ENCODE results near the gene MARK4. TPM values are rescaled to one million over a fixed set of nuclear protein-coding genes. Genes with fewer than 3 reads are reported as not detected.

MARK4 gene
- 44.0 and 46.4 TPM in 2 replicates for total RNA-seq (2021)
- Bru-seq, nascent RNA = percentile 59 among the genes with signal in this experiment
- percentile 67 among the genes with signal in this experiment for BruChase-seq, experiment 1, labeled RNA remaining after a 2-hour chase
- BruChase-seq, experiment 2, labeled RNA remaining after a 6-hour chase = percentile 75 among the genes with signal in this experiment
- long read RNA-seq, partial matches to known transcripts = 15 of 21 reads
- long read RNA-seq, other reads (novel, unspliced or antisense) = 6 of 21 reads

DNA sequence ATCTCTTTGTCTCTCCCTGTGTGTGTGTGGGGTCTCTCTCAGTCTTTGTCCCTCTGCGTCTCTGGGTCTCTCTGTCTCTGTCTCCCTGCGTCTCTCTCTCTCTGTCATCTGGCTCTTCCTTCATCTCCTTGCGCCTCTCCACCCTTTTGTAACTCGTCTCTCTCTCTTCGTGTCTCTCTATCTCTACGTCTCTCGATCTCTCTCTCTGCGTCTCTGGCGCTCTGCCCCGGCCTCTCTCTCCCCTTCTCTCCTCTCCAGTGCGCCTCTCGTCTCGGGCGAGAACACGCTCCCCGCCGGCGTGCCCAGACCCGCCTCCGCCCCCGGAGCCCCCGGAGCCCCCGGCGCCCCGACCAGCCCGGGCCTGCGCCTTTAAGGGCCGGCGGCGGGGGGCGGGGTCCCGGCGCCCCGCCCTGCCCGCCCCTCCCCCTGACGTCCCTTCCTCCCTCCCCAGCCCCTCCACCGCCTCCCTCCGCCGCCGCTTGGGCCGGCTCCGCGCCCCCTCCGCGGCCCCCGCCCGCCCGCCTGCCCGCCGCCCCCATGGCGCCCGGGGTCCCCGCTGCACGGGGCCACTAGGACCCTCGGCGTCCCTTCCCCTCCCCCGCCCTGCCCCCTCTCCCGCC, at the start of gene MARK4:
MARK4 (plus strand) TSS at position 440 of the 620 bp plus-strand sequence. CDS start 318 bp downstream, outside the sequence.
- DNase-seq (ENCODE audit: low spot score) = peak; percentile 72
- Histone ChIP-seq H3K27ac (ENCODE audit: low read depth, low read length, poor library complexity, severe bottlenecking) (peak within 1 kb of the TSS; percentile 86), H3K4me1 (ENCODE audit: insufficient read depth, low read length, poor library complexity, severe bottlenecking) (peaks cover 5% of the 10 kb centered on the region), H3K9me3 (ENCODE audit: low read depth, low read length, poor library complexity, severe bottlenecking) (no peaks in the 10 kb centered on the region), H3K4me3 (ENCODE audit: low read depth, low read length, poor library complexity, severe bottlenecking) (peak within 1 kb of the TSS; percentile 93), H3K36me3 (ENCODE audit: insufficient read depth, low read length, poor library complexity, severe bottlenecking) (no peaks in the 10 kb centered on the region), H3K27me3 (replicated peaks; ENCODE audit: insufficient read depth, low read depth, low read length, poor library complexity) (no peaks in the 10 kb centered on the region)
- no TSS peak for BruUV-seq (replicated peaks)
- ChIA-PET POLR2A (ENCODE audit: low non-redundant PET) (no interaction called here), CTCF (no interaction called here)
- intact Hi-C loops (cut with micrococcal nuclease; ENCODE audit: unreplicated experiment) = no loop called here
- TF ChIP-seq EZH2 (IDR thresholded peaks at IDR 0.05; ENCODE audit: borderline replicate concordance, low read depth, low read length, poor library complexity, severe bottlenecking) = no peak
- TF ChIP-seq, protein P1, sequence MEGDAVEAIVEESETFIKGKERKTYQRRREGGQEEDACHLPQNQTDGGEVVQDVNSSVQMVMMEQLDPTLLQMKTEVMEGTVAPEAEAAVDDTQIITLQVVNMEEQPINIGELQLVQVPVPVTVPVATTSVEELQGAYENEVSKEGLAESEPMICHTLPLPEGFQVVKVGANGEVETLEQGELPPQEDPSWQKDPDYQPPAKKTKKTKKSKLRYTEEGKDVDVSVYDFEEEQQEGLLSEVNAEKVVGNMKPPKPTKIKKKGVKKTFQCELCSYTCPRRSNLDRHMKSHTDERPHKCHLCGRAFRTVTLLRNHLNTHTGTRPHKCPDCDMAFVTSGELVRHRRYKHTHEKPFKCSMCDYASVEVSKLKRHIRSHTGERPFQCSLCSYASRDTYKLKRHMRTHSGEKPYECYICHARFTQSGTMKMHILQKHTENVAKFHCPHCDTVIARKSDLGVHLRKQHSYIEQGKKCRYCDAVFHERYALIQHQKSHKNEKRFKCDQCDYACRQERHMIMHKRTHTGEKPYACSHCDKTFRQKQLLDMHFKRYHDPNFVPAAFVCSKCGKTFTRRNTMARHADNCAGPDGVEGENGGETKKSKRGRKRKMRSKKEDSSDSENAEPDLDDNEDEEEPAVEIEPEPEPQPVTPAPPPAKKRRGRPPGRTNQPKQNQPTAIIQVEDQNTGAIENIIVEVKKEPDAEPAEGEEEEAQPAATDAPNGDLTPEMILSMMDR (conservative IDR thresholded peaks at IDR 0.05; ENCODE audit: low read depth, low read length) = no peak

DNA sequence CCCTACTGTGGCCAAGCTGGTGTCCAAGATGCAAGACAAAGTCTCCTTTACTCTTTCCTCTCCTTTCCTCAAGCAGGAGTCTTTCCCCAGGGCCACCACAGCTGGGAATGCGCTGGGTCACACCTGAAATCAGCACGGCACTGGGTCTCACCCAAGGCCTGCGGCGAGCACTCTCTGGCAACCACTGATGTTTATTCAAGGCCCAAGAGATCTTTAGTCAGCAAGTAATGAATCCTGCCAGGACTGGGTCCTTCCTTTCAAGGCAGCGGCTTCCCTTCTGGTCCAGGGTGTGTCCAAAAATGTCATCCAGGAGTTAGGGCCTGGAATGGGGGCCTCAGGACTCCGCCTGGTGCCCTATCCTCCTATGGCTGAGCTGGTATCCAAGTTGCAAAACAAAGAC, 48.4 kb upstream of the MARK4 start:
- BruUV-seq (replicated peaks) = no TSS peak
- POLR2A ChIA-PET (ENCODE audit: low non-redundant PET) = no interaction called here

DNA sequence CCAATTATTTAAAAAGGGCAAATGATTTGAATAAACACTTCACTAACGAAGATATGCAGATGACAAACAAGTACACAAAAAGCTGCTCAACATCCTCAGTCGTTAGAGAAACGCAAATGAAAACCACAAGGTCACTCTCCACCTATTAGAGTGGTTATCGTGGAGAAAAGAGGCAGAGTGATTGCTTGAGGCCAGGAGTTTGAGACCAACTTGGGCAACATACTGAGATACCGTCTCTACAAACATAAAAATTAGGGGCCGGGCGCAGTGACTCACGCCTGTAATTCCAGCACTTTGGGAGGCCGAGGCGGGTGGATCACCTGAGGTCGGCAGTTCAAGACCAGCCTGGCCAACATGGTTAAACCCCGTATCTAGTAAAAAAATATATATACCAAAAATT, 45.3 kb upstream of the MARK4 start:
- no peaks in the 10 kb centered on the region for H3K36me3 ChIP-seq (ENCODE audit: insufficient read depth, low read length, poor library complexity, severe bottlenecking)
- no peak overlapping the region for H3K4me3 ChIP-seq (ENCODE audit: low read depth, low read length, poor library complexity, severe bottlenecking)
- TF ChIP-seq EZH2 (IDR thresholded peaks at IDR 0.05; ENCODE audit: borderline replicate concordance, low read depth, low read length, poor library complexity, severe bottlenecking) = no peak
- TF ChIP-seq, protein P1 (conservative IDR thresholded peaks at IDR 0.05; ENCODE audit: low read depth, low read length) = no peak
- ChIA-PET CTCF (no interaction called here), POLR2A (ENCODE audit: low non-redundant PET) (no interaction called here)
- no peak overlapping the region for H3K27ac ChIP-seq (ENCODE audit: low read depth, low read length, poor library complexity, severe bottlenecking)
- no peaks in the 10 kb centered on the region for H3K27me3 ChIP-seq (replicated peaks; ENCODE audit: insufficient read depth, low read depth, low read length, poor library complexity)
- no TSS peak for BruUV-seq (replicated peaks)
- intact Hi-C loops (cut with micrococcal nuclease; ENCODE audit: unreplicated experiment) = no loop called here
- H3K9me3 ChIP-seq (ENCODE audit: low read depth, low read length, poor library complexity, severe bottlenecking) = no peaks in the 10 kb centered on the region
- DNase-seq (ENCODE audit: low spot score) = no peak
- no peaks in the 10 kb centered on the region for H3K4me1 ChIP-seq (ENCODE audit: insufficient read depth, low read length, poor library complexity, severe bottlenecking)

More for the DNA sequence above, 48.4 kb upstream of the MARK4 start:
- Histone ChIP-seq H3K4me3 (ENCODE audit: low read depth, low read length, poor library complexity, severe bottlenecking) (no peak overlapping the region), H3K27me3 (replicated peaks; ENCODE audit: insufficient read depth, low read depth, low read length, poor library complexity) (no peaks in the 10 kb centered on the region), H3K27ac (ENCODE audit: low read depth, low read length, poor library complexity, severe bottlenecking) (no peak overlapping the region), H3K36me3 (ENCODE audit: insufficient read depth, low read length, poor library complexity, severe bottlenecking) (no peaks in the 10 kb centered on the region), H3K9me3 (ENCODE audit: low read depth, low read length, poor library complexity, severe bottlenecking) (no peaks in the 10 kb centered on the region), H3K4me1 (ENCODE audit: insufficient read depth, low read length, poor library complexity, severe bottlenecking) (no peaks in the 10 kb centered on the region)
- CTCF ChIA-PET = interaction anchor here (0.6 kb wide), 1 partner anchor 286 kb away, joined by 5 read pairs; no protein-coding TSS in a partner anchor
- DNase-seq (ENCODE audit: low spot score) = no peak
- intact Hi-C loops (cut with micrococcal nuclease; ENCODE audit: unreplicated experiment) = no loop called here
- TF ChIP-seq, protein P1 (conservative IDR thresholded peaks at IDR 0.05; ENCODE audit: low read depth, low read length) = no peak
